Mesendoderm (in vitro differentiated cells): ENCODE measurements around the gene GON7.
A peak's percentile ranks its signal among the peaks of the same experiment; 100 is the strongest.

Experiments
- DNase-seq: peaks from one replicate; pipeline ENCODE4 v3.0.0; 2013
- H2AK5ac ChIP-seq: 2 replicates; pipeline ENCODE4 v1.6.1; 2013; ENCODE audit warnings: low read length, inconsistent platforms
- H2BK120ac ChIP-seq: 2 replicates; pipeline ENCODE4 v1.6.1; 2013; ENCODE audit warnings: low read depth, mild to moderate bottlenecking, low read length, moderate library complexity, mixed read lengths
- H2BK15ac ChIP-seq: replicated peaks from 2 replicates; pipeline ENCODE4 v1.6.1; 2013; ENCODE audit warnings: low read depth, mild to moderate bottlenecking, moderate library complexity
- H2BK5ac ChIP-seq: 2 replicates; pipeline ENCODE4 v1.6.1; 2013; ENCODE audit warnings: low read length, inconsistent platforms
- H3K18ac ChIP-seq: 2 replicates; pipeline ENCODE4 v1.6.1; 2013; ENCODE audit warnings: mild to moderate bottlenecking, low read length, mixed read lengths
- H3K23ac ChIP-seq: one replicate; pipeline ENCODE4 v1.6.1; 2013; ENCODE audit warnings: low read length
- H3K27ac ChIP-seq: 2 replicates; pipeline ENCODE4 v1.5.1; 2013; ENCODE audit warnings: low read depth, mild to moderate bottlenecking, inconsistent platforms, low read length, moderate library complexity
- H3K27me3 ChIP-seq: 2 replicates; pipeline ENCODE4 v1.6.1; 2013; ENCODE audit warnings: low read length, control low read depth, mild to moderate bottlenecking, inconsistent platforms; ENCODE audit not compliant: insufficient read depth, poor library complexity
- H3K36me3 ChIP-seq: 2 replicates; pipeline ENCODE4 v1.6.1; 2013; ENCODE audit warnings: low read length, inconsistent platforms; ENCODE audit not compliant: control insufficient read depth, insufficient read depth
- H3K4ac ChIP-seq: one replicate; pipeline ENCODE4 v1.6.1; 2013; ENCODE audit warnings: low read depth, mild to moderate bottlenecking, low read length, moderate library complexity
- H3K4me1 ChIP-seq: 2 replicates; pipeline ENCODE4 v1.6.1; 2013; ENCODE audit warnings: low read depth, low read length, inconsistent platforms; ENCODE audit not compliant: control insufficient read depth
- H3K4me2 ChIP-seq: 2 replicates; pipeline ENCODE4 v1.6.1; 2013; ENCODE audit warnings: low read length
- H3K4me3 ChIP-seq: 2 replicates; pipeline ENCODE4 v1.5.1; 2013; ENCODE audit warnings: mild to moderate bottlenecking, low read length
- H3K56ac ChIP-seq: one replicate; pipeline ENCODE4 v1.6.1; 2013; ENCODE audit warnings: low read length
- H3K79me1 ChIP-seq: 2 replicates; pipeline ENCODE4 v1.6.1; 2013; ENCODE audit warnings: low read length, inconsistent platforms
- H3K79me2 ChIP-seq: 2 replicates; pipeline ENCODE4 v1.6.1; 2013; ENCODE audit warnings: mild to moderate bottlenecking, low read length; ENCODE audit not compliant: control insufficient read depth, insufficient read depth
- H3K9ac ChIP-seq: 2 replicates; pipeline ENCODE4 v1.6.1; 2013; ENCODE audit warnings: low read length, inconsistent platforms
- H4K5ac ChIP-seq: one replicate; pipeline ENCODE4 v1.6.1; 2013; ENCODE audit warnings: low read length
- H4K8ac ChIP-seq: one replicate; pipeline ENCODE4 v1.6.1; 2013; ENCODE audit warnings: low read depth, mild to moderate bottlenecking, control low read depth, low read length, moderate library complexity
- WGBS: extraction: QIAGEN DNeasy Blood & Tissue Kit; methylation state at CpG from one replicate; pipeline ENCODE4 v1.1.7; 2013; ENCODE audit warnings: low lambda C conversion rate, missing lambda C conversion rate; ENCODE audit not compliant: insufficient coverage; ENCODE audit errors: extremely low coverage; 5-methylcytosine and 5-hydroxymethylcytosine counted together

GON7 gene

GRCh38 chr14:93195316-93195999 lies 11.4 kb downstream of the GON7 start:
- WGBS = no CpG with 5 or more reads among the region's 1 CpG
- no peaks in the 10 kb centered on the region for H3K4me1 ChIP-seq
- H2BK15ac ChIP-seq = no peak overlapping the region
- no peak overlapping the region for H3K23ac ChIP-seq
- DNase-seq = no peak
- no peak overlapping the region for H4K8ac ChIP-seq
- H2BK5ac ChIP-seq = no peak overlapping the region
- H3K79me1 ChIP-seq = no peaks in the 10 kb centered on the region
- no peak overlapping the region for H2BK120ac ChIP-seq
- H3K4ac ChIP-seq = no peak overlapping the region
- no peak overlapping the region for H3K18ac ChIP-seq
- H3K36me3 ChIP-seq = no peaks in the 10 kb centered on the region
- no peaks in the 10 kb centered on the region for H3K79me2 ChIP-seq
- H3K56ac ChIP-seq = no peak overlapping the region
- no peak overlapping the region for H4K5ac ChIP-seq
- no peaks in the 10 kb centered on the region for H3K27me3 ChIP-seq
- H3K4me2 ChIP-seq = no peak overlapping the region
- no peak overlapping the region for H3K27ac ChIP-seq
- H2AK5ac ChIP-seq = no peak overlapping the region
- no peak overlapping the region for H3K4me3 ChIP-seq
- no peak overlapping the region for H3K9ac ChIP-seq

- DNase-seq = no peak
- Histone ChIP-seq H4K5ac (no peak overlapping the region), H3K4me1 (peaks cover 2% of the 10 kb centered on the region), H3K79me2 (peaks cover 11% of the 10 kb centered on the region), H2BK15ac (no peak overlapping the region), H2BK120ac (no peak overlapping the region), H3K36me3 (no peaks in the 10 kb centered on the region), H3K27me3 (no peaks in the 10 kb centered on the region), H2AK5ac (no peak overlapping the region), H2BK5ac (no peak overlapping the region), H4K8ac (no peak overlapping the region), H3K4me3 (no peak overlapping the region), H3K56ac (no peak overlapping the region), H3K4me2 (no peak overlapping the region), H3K27ac (no peak overlapping the region), H3K23ac (no peak overlapping the region), H3K18ac (no peak overlapping the region), H3K4ac (no peak overlapping the region), H3K9ac (no peak overlapping the region), H3K79me1 (peaks cover 7% of the 10 kb centered on the region)
- WGBS = no CpG with 5 or more reads among the region's 3 CpGs
These were observed 19.9 kb downstream of the GON7 start for GRCh38 chr14:93186956-93187355.

- no peak overlapping the region for H4K8ac ChIP-seq
- peaks cover 2% of the 10 kb centered on the region for H3K4me1 ChIP-seq
- no peak overlapping the region for H3K18ac ChIP-seq
- H4K5ac ChIP-seq = no peak overlapping the region
- H3K27ac ChIP-seq = no peak overlapping the region
- H3K79me1 ChIP-seq = peaks cover 7% of the 10 kb centered on the region
- no peaks in the 10 kb centered on the region for H3K27me3 ChIP-seq
- no peak overlapping the region for H3K56ac ChIP-seq
- no peak overlapping the region for H3K23ac ChIP-seq
- no peak overlapping the region for H3K9ac ChIP-seq
- H2BK120ac ChIP-seq = no peak overlapping the region
- H3K36me3 ChIP-seq = no peaks in the 10 kb centered on the region
- H3K4me2 ChIP-seq = no peak overlapping the region
- H3K4ac ChIP-seq = no peak overlapping the region
- peaks cover 11% of the 10 kb centered on the region for H3K79me2 ChIP-seq
- H3K4me3 ChIP-seq = no peak overlapping the region
- H2BK5ac ChIP-seq = no peak overlapping the region
- DNase-seq = no peak
- H2AK5ac ChIP-seq = no peak overlapping the region
- no CpG with 5 or more reads among the region's 6 CpGs for WGBS
- no peak overlapping the region for H2BK15ac ChIP-seq
These were observed 20.4 kb downstream of the GON7 start for GRCh38 chr14:93186466-93186865.

- Histone ChIP-seq H3K56ac (peak overlapping the region; percentile 91), H3K79me2 (peaks cover 11% of the 10 kb centered on the region), H3K23ac (no peak overlapping the region), H2BK5ac (no peak overlapping the region), H2BK120ac (no peak overlapping the region), H3K9ac (peak overlapping the region; percentile 94), H2BK15ac (no peak overlapping the region), H4K8ac (no peak overlapping the region), H3K4me3 (peak overlapping the region; percentile 96), H3K36me3 (no peaks in the 10 kb centered on the region), H3K4ac (no peak overlapping the region), H3K79me1 (peaks cover 7% of the 10 kb centered on the region), H3K27me3 (no peaks in the 10 kb centered on the region), H2AK5ac (no peak overlapping the region), H3K18ac (peak overlapping the region; percentile 94), H3K27ac (peak overlapping the region; percentile 100), H4K5ac (no peak overlapping the region), H3K4me2 (peak overlapping the region; percentile 100), H3K4me1 (peaks cover 2% of the 10 kb centered on the region)
- WGBS = no CpG with 5 or more reads among the region's 10 CpGs
- no peak for DNase-seq
These were observed 21.5 kb downstream of the GON7 start for GRCh38 chr14:93185349-93185720.

- H3K56ac ChIP-seq = peak within 1 kb of the TSS; percentile 97
- peak within 1 kb of the TSS; percentile 30 for H2BK120ac ChIP-seq
- peak within 1 kb of the TSS; percentile 100 for H3K4me2 ChIP-seq
- H3K79me1 ChIP-seq = peaks cover 7% of the 10 kb centered on the region
- peak within 1 kb of the TSS; percentile 100 for H3K27ac ChIP-seq
- H3K18ac ChIP-seq = peak within 1 kb of the TSS; percentile 94
- H3K4me3 ChIP-seq = peak within 1 kb of the TSS; percentile 96
- H3K79me2 ChIP-seq = peaks cover 11% of the 10 kb centered on the region
- no CpG with 5 or more reads among the region's 124 CpGs for WGBS
- peak within 1 kb of the TSS; percentile 98 for H3K23ac ChIP-seq
- no peak within 1 kb of the TSS for H2BK5ac ChIP-seq
- H3K4ac ChIP-seq = no peak within 1 kb of the TSS
- peak within 1 kb of the TSS; percentile 31 for H4K8ac ChIP-seq
- H3K36me3 ChIP-seq = no peaks in the 10 kb centered on the region
- H3K27me3 ChIP-seq = no peaks in the 10 kb centered on the region
- DNase-seq = peak; percentile 95
- H3K4me1 ChIP-seq = peaks cover 2% of the 10 kb centered on the region
- H2BK15ac ChIP-seq = no peak within 1 kb of the TSS
- no peak within 1 kb of the TSS for H2AK5ac ChIP-seq
- peak within 1 kb of the TSS; percentile 94 for H3K9ac ChIP-seq
- H4K5ac ChIP-seq = no peak within 1 kb of the TSS
These were observed 22.2 kb downstream of the GON7 start, which contains the start of the genes LYSET and MOAP1 for GRCh38 chr14:93184391-93185348. TSS of gene LYSET (plus strand) at chr14:93185317. CDS start at chr14:93185406, 89 bp downstream. TSS of gene MOAP1 (minus strand) at chr14:93184897. CDS start at chr14:93184242, 655 bp downstream.
